Measurements from ENCODE around the gene SLC31A1. TPM values are rescaled to one million over a fixed set of nuclear protein-coding genes. Genes with fewer than 3 reads are reported as not detected.

The SLC31A1 gene
- total RNA-seq, 3 donors from 2014 or later (not counting 1 experiment from before 2014, with no cell fraction given), result 7.9 to 27.8 (median 11.8) TPM

DNA sequence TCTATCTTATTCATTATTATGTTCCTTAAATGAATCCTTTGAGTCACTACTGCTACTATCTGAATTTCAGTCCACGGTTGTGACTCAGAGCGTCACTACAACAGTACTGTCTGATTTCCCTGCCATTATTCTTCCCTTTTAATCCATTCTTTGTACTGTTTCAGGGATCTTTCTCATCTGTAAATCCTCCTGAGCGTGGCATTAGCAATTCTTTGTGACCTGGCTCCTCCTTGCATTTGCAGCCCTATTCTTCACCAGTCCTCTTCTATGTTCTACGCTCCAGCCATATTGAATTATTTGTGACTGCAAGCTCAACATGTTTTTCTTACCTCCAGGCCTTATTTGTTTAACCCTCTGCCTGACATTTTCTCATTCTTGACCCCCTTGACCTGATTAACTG is 60.0 kb downstream of the SLC31A1 start:
- no peak overlapping the region for H3K4me3 Mint-ChIP-seq
- DNase-seq, result no peak
- TF ChIP-seq, protein P1, sequence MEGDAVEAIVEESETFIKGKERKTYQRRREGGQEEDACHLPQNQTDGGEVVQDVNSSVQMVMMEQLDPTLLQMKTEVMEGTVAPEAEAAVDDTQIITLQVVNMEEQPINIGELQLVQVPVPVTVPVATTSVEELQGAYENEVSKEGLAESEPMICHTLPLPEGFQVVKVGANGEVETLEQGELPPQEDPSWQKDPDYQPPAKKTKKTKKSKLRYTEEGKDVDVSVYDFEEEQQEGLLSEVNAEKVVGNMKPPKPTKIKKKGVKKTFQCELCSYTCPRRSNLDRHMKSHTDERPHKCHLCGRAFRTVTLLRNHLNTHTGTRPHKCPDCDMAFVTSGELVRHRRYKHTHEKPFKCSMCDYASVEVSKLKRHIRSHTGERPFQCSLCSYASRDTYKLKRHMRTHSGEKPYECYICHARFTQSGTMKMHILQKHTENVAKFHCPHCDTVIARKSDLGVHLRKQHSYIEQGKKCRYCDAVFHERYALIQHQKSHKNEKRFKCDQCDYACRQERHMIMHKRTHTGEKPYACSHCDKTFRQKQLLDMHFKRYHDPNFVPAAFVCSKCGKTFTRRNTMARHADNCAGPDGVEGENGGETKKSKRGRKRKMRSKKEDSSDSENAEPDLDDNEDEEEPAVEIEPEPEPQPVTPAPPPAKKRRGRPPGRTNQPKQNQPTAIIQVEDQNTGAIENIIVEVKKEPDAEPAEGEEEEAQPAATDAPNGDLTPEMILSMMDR (IDR thresholded peaks at IDR 0.05), result no peak
- 98% methylated on average over 4 of the region's 4 CpGs for WGBS (ENCODE audit: insufficient coverage)
- Histone ChIP-seq H3K27ac (ENCODE audit: low read length) (no peak overlapping the region), H3K36me3 (ENCODE audit: control insufficient read depth, insufficient read depth, low read length) (peaks cover 71% of the 10 kb centered on the region), H3K9me3 (ENCODE audit: control insufficient read depth, insufficient read depth, low read length) (no peaks in the 10 kb centered on the region), H3K4me1 (ENCODE audit: control insufficient read depth, insufficient read depth, low read length) (peaks cover 3% of the 10 kb centered on the region), H3K4me3 (ENCODE audit: low read length) (no peak overlapping the region), H3K27me3 (ENCODE audit: control insufficient read depth, insufficient read depth, low read length) (no peaks in the 10 kb centered on the region)
- ATAC-seq, result no peak
- peaks cover 51% of the 10 kb centered on the region for H3K36me3 Mint-ChIP-seq
- peaks cover 19 to 21% of the 10 kb centered on the region in 2 donors for H3K4me1 Mint-ChIP-seq
- no peaks in the 10 kb centered on the region for H3K9me3 Mint-ChIP-seq
- H3K27me3 Mint-ChIP-seq (ENCODE audit: low read depth in 2 of 2), result no peaks in the 10 kb centered on the region
- H3K27ac Mint-ChIP-seq, result peak overlapping the region in 1 of 2 donors; percentile 15
- intact Hi-C loops (cut with micrococcal nuclease), result no loop called here

DNA sequence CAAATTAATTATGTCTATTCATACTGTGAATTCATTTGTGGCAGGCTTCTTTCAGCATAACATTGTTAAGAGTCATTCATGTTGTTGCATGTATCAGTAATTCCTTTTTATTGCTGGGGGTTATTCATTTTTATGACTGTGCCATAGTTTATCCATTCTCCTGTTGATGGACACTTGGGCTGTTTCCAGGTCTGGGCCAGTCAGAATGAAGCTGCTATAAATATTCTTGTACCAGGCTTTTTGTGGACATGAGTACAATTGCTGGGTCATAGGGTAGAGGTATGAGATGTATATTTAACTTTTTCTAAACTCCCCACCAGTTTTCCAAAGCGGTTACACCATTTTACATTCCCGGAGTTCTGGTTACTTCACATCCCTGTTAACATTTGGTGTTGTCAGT is 67.7 kb downstream of the SLC31A1 start:
- Mint-ChIP-seq H3K27me3 (ENCODE audit: low read depth in 2 of 2) (no peaks in the 10 kb centered on the region), H3K36me3 (peaks cover 29% of the 10 kb centered on the region), H3K9me3 (no peaks in the 10 kb centered on the region), H3K4me1 (no peaks in the 10 kb centered on the region), H3K27ac (no peak overlapping the region), H3K4me3 (no peak overlapping the region)
- no peak for ATAC-seq
- intact Hi-C loops (cut with micrococcal nuclease), result no loop called here
- Histone ChIP-seq H3K36me3 (ENCODE audit: control insufficient read depth, insufficient read depth, low read length) (peaks cover 77% of the 10 kb centered on the region), H3K9me3 (ENCODE audit: control insufficient read depth, insufficient read depth, low read length) (no peaks in the 10 kb centered on the region), H3K4me3 (ENCODE audit: low read length) (no peak overlapping the region), H3K27ac (ENCODE audit: low read length) (no peak overlapping the region), H3K27me3 (ENCODE audit: control insufficient read depth, insufficient read depth, low read length) (no peaks in the 10 kb centered on the region), H3K4me1 (ENCODE audit: control insufficient read depth, insufficient read depth, low read length) (no peaks in the 10 kb centered on the region)
- no peak for DNase-seq
- TF ChIP-seq, protein P1 (IDR thresholded peaks at IDR 0.05), result no peak
- 100% methylated on average over 2 of the region's 2 CpGs for WGBS (ENCODE audit: insufficient coverage)

DNA sequence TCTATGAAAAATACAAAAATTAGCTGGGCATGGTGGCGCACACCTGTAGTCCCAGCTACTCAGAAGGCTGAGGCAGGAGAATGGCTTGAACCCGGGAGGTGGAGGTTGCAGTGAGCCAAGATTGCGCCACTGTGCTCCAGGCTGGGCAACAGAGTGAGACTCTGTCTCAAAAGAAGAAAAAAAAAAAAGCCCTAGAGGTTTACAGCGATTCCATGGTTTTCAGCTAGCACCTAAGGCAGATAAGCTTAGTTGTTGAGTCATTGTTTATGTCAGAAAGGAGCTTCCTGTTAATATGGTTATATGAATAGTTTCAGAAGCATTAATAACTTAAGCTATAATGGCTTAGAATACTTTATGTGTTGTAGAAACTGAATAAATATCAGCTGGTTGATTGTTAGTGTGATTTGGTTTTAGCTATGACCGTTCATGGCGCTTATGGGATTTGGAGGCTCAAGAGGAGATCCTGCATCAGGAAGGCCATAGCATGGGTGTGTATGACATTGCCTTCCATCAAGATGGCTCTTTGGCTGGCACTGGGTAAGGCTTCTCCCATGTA is 68.8 kb downstream of the SLC31A1 start:
- WGBS (ENCODE audit: insufficient coverage), result 91% methylated on average over 6 of the region's 6 CpGs
- H3K4me1 ChIP-seq (ENCODE audit: control insufficient read depth, insufficient read depth, low read length), result no peaks in the 10 kb centered on the region
- TF ChIP-seq, protein P1 (IDR thresholded peaks at IDR 0.05), result no peak
- no peak overlapping the region for H3K4me3 ChIP-seq (ENCODE audit: low read length)
- no peak overlapping the region for H3K27ac Mint-ChIP-seq
- no peaks in the 10 kb centered on the region for H3K9me3 ChIP-seq (ENCODE audit: control insufficient read depth, insufficient read depth, low read length)
- DNase-seq (no peak), ATAC-seq (no peak)
- peaks cover 20% of the 10 kb centered on the region for H3K36me3 Mint-ChIP-seq
- H3K36me3 ChIP-seq (ENCODE audit: control insufficient read depth, insufficient read depth, low read length), result peaks cover 68% of the 10 kb centered on the region
- no peaks in the 10 kb centered on the region for H3K4me1 Mint-ChIP-seq
- H3K27me3 ChIP-seq (ENCODE audit: control insufficient read depth, insufficient read depth, low read length), result no peaks in the 10 kb centered on the region
- H3K4me3 Mint-ChIP-seq, result no peak overlapping the region
- H3K9me3 Mint-ChIP-seq, result no peaks in the 10 kb centered on the region
- intact Hi-C loops (cut with micrococcal nuclease), result loop anchor here (10.0 kb wide), 1 partner anchor 55 kb away; the partner anchor contains the start of genes BSPRY and WDR31
- no peak overlapping the region for H3K27ac ChIP-seq (ENCODE audit: low read length)
- no peaks in the 10 kb centered on the region for H3K27me3 Mint-ChIP-seq (ENCODE audit: low read depth in 2 of 2)
